Inflammatory macrophage (primary cell): ENCODE results near the gene PKNOX2.

Experiments
- DNase-seq, 2 donors: peaks; one replicate each; pipeline ENCODE4 v3.0.0-alpha.2; 2020 to 2022
- total RNA-seq, 18 experiments: gene quantifications; one replicate each; lab custom pipeline; 2026; ENCODE audit warnings: mixed read lengths in 6 of 18, inconsistent platforms in 2 of 18; lab: John Stamatoyannopoulos, UW

Gene PKNOX2
- total RNA-seq: 0 to 0.20 (median 0.06) reads per million in 18 experiments

- peak in 1 of 2 donors; percentile 35 for DNase-seq
These were observed at the start of gene PKNOX2 for GRCh38 chr11:125164422-125165110. TSS of gene PKNOX2 (plus strand) at chr11:125164751. CDS start at chr11:125351306, 186,555 bp downstream.

- no peak for DNase-seq
These were observed 47.1 kb upstream of the PKNOX2 start for GRCh38 chr11:125117429-125117828.

- no peak for DNase-seq
These were observed 41.2 kb upstream of the PKNOX2 start for GRCh38 chr11:125123194-125123946.

GRCh38 chr11:125123947-125124617 lies 40.5 kb upstream of the PKNOX2 start:
- DNase-seq: peak; percentile 60 to 66

GRCh38 chr11:125124618-125124992 lies 39.9 kb upstream of the PKNOX2 start:
- DNase-seq: peak; percentile 51 to 54

GRCh38 chr11:125128450-125128849 lies 36.1 kb upstream of the PKNOX2 start:
- DNase-seq: no peak

- DNase-seq: no peak
These were observed 35.1 kb upstream of the PKNOX2 start for GRCh38 chr11:125129316-125129993.

GRCh38 chr11:125132071-125132470 lies 32.5 kb upstream of the PKNOX2 start:
- no peak for DNase-seq

- no peak for DNase-seq
These were observed 32.0 kb upstream of the PKNOX2 start for GRCh38 chr11:125132596-125132995.

GRCh38 chr11:125136001-125136400 lies 28.6 kb upstream of the PKNOX2 start:
- peak in 1 of 2 donors; percentile 11 for DNase-seq

- DNase-seq: no peak
These were observed 25.6 kb upstream of the PKNOX2 start for GRCh38 chr11:125138966-125139365.

GRCh38 chr11:125139778-125140177 lies 24.8 kb upstream of the PKNOX2 start:
- DNase-seq: no peak

GRCh38 chr11:125140233-125140632 lies 24.3 kb upstream of the PKNOX2 start:
- DNase-seq: no peak

GRCh38 chr11:125141178-125141577 lies 23.4 kb upstream of the PKNOX2 start:
- no peak for DNase-seq

GRCh38 chr11:125141686-125142535 lies 22.6 kb upstream of the PKNOX2 start:
- DNase-seq: peak; percentile 32 to 33

- DNase-seq: no peak
These were observed 18.3 kb upstream of the PKNOX2 start for GRCh38 chr11:125146232-125146631.

GRCh38 chr11:125147280-125147679 lies 17.3 kb upstream of the PKNOX2 start:
- DNase-seq: no peak

GRCh38 chr11:125148011-125148410 lies 16.5 kb upstream of the PKNOX2 start:
- DNase-seq: no peak

GRCh38 chr11:125148743-125149142 lies 15.8 kb upstream of the PKNOX2 start:
- no peak for DNase-seq

- no peak for DNase-seq
These were observed 10.7 kb upstream of the PKNOX2 start for GRCh38 chr11:125153837-125154236.

- no peak for DNase-seq
These were observed 10.0 kb upstream of the PKNOX2 start for GRCh38 chr11:125154378-125155099.
